NB4 (cell line): ENCODE results near the gene OR6B1.

Experiments
- POLR2A ChIP-seq: IDR thresholded peaks from 2 replicates; pipeline ENCODE4 v1.6.1; 2011; ENCODE audit warnings: mild to moderate bottlenecking; ENCODE audit not compliant: insufficient read length; ENCODE audit errors: extremely low read depth
- TF ChIP-seq, protein P1 (sequence below): IDR thresholded peaks from one replicate; pipeline ENCODE4 v1.5.1; 2012; ENCODE audit warnings: low read depth, low read length
- TF ChIP-seq, protein P2 (sequence below): IDR thresholded peaks from 2 replicates; pipeline ENCODE4 v1.6.1; 2011; ENCODE audit warnings: low read depth, low read length

DNA sequence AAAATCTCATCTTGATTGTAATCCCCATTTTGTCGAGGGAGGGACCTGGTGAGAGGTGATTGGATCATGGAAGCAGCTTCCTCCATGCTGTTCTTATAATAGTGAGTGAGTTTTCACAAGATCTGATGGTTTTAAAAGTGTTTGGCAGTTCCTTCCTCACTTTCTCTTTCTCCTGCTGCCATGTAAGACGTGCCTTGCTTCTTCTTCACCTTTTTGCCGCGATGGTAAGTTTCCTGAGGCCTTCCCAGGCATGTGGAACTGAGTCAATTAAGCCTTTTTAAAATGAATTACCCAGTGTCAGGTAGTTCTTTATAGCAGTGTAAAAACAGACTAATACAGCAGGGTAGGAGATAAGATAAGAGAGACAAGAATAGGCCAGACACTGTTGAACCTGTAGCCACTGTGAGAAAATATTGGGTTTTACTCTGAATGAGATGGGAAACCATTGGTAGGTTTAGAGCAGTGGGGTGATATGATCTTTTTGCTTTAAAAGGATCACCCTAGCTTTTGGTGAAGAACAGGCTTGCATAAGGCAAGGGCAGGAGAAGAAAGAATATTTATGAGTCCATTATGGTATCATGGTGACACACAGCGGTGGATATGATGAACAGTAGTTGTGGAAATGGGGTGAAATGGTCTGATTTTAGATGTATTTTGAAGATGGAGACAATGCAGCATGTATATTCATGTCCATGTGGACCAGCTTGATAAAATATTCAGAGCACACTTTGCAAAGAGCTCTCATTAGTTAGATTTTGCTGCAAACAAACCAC, 11.5 kb downstream of the OR6B1 start:
- TF ChIP-seq, protein P1, sequence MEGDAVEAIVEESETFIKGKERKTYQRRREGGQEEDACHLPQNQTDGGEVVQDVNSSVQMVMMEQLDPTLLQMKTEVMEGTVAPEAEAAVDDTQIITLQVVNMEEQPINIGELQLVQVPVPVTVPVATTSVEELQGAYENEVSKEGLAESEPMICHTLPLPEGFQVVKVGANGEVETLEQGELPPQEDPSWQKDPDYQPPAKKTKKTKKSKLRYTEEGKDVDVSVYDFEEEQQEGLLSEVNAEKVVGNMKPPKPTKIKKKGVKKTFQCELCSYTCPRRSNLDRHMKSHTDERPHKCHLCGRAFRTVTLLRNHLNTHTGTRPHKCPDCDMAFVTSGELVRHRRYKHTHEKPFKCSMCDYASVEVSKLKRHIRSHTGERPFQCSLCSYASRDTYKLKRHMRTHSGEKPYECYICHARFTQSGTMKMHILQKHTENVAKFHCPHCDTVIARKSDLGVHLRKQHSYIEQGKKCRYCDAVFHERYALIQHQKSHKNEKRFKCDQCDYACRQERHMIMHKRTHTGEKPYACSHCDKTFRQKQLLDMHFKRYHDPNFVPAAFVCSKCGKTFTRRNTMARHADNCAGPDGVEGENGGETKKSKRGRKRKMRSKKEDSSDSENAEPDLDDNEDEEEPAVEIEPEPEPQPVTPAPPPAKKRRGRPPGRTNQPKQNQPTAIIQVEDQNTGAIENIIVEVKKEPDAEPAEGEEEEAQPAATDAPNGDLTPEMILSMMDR: no peak
- no peak for TF ChIP-seq POLR2A
- TF ChIP-seq, protein P2, sequence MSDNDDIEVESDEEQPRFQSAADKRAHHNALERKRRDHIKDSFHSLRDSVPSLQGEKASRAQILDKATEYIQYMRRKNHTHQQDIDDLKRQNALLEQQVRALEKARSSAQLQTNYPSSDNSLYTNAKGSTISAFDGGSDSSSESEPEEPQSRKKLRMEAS: no peak
